ENCODE data around the gene RPS6KB2. TPM values are rescaled to one million over a fixed set of nuclear protein-coding genes. Genes with fewer than 3 reads are reported as not detected.
"Not testable (repeated sequence)": the region's sequence is repeated elsewhere in the genome, so short reads cannot be mapped to it uniquely, and the experiment has no call there.

The RPS6KB2 gene
- total RNA-seq, 4 donors from 2014 or later, result 25.6 to 45.0 (median 30.7) TPM

DNA sequence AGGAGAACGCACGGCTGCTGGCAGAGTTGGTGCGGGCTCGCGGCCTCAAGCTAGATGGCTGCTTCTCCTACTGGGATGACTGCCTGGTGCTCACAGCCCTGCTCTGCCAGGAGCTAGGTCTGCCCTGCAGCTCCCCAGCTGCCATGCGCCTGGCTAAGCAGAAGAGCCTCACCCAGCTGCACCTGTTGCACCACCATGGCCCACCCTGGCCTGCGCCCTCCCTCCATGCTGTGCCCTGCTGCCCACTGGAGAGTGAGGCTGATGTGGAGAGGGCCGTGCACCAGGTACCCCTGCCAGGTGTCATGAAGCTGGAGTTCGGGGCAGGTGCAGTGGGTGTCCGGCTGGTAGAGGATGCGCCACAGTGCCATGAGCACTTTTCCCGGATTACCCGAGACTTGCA is 4.8 kb upstream of the RPS6KB2 start:
- Histone ChIP-seq H3K27ac (no peak overlapping the region), H3K36me3 (no peaks in the 10 kb centered on the region), H3K27me3 (no peaks in the 10 kb centered on the region), H3K9me3 (no peaks in the 10 kb centered on the region), H3K4me3 (no peak overlapping the region), H3K4me1 (peaks cover 0 to 8% of the 10 kb centered on the region in 2 donors)
- TF ChIP-seq, protein P1, sequence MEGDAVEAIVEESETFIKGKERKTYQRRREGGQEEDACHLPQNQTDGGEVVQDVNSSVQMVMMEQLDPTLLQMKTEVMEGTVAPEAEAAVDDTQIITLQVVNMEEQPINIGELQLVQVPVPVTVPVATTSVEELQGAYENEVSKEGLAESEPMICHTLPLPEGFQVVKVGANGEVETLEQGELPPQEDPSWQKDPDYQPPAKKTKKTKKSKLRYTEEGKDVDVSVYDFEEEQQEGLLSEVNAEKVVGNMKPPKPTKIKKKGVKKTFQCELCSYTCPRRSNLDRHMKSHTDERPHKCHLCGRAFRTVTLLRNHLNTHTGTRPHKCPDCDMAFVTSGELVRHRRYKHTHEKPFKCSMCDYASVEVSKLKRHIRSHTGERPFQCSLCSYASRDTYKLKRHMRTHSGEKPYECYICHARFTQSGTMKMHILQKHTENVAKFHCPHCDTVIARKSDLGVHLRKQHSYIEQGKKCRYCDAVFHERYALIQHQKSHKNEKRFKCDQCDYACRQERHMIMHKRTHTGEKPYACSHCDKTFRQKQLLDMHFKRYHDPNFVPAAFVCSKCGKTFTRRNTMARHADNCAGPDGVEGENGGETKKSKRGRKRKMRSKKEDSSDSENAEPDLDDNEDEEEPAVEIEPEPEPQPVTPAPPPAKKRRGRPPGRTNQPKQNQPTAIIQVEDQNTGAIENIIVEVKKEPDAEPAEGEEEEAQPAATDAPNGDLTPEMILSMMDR (IDR thresholded peaks at IDR 0.05), result no peak
- TF ChIP-seq POLR2A (IDR thresholded peaks at IDR 0.05), result no peak
- intact Hi-C loops (cut with DNase I; ENCODE audit: low total_unique reads), result no loop called here
- no peak for DNase-seq

DNA sequence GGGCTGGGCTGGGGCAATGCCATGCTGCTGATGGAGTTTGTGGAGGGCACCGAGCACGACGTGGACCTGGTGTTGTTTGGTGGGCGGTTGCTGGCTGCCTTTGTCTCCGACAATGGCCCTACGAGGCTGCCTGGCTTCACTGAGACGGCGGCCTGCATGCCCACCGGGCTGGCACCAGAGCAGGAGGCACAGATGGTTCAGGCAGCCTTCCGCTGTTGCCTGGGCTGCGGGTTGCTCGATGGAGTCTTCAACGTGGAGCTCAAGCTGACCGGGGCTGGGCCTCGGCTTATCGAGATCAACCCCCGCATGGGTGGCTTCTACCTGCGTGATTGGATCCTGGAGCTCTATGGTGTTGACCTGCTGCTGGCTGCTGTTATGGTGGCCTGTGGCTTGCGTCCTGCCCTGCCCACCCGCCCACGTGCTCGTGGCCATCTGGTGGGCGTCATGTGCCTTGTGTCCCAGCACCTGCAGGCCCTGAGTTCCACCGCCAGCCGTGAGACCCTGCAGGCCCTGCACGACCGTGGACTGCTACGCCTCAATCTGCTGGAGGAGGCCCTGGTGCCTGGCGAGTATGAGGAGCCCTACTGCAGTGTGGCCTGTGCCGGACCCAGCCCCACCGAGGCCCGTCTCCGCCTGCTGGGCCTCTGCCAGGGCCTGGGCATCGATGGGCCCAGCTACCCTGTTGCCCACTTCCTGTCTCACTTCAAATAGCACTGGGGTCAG is 4.2 kb upstream of the RPS6KB2 start:
- H3K27me3 ChIP-seq, result no peaks in the 10 kb centered on the region
- no peak overlapping the region for H3K4me3 ChIP-seq
- DNase-seq, result no peak
- intact Hi-C loops (cut with DNase I; ENCODE audit: low total_unique reads), result no loop called here
- H3K4me1 ChIP-seq, result peaks cover 0 to 8% of the 10 kb centered on the region in 2 donors
- H3K36me3 ChIP-seq, result no peaks in the 10 kb centered on the region
- TF ChIP-seq, protein P1 (IDR thresholded peaks at IDR 0.05), result no peak
- TF ChIP-seq POLR2A (IDR thresholded peaks at IDR 0.05), result no peak
- H3K9me3 ChIP-seq, result no peaks in the 10 kb centered on the region
- H3K27ac ChIP-seq, result no peak overlapping the region

DNA sequence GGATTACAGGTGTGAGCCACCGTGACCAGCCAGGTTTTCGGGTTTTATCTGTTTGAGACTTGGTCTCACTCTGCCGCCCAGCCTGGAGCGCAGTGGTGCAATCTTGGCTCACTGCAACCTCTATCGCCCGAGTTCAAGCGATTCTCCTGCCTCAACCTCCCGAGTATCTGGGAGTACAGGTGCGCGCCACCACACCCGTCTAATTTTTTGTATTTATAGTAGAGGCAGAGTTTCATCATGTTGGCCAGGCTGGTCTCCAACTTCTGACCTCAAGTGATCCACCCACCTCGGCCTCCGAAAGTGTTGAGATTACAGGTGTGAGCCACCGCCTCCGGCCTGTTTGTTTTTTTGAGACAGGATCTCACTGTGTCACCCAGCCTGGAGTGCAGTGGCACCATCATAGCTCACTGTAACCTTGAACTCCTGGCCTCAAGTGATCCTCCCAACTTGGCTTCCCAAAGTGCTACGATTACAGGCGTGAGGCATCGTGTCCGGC is 882 bp upstream of the RPS6KB2 start:
- H3K9me3 ChIP-seq; H3K27me3 ChIP-seq; DNase-seq; intact Hi-C loops (cut with DNase I; ENCODE audit: low total_unique reads); H3K4me1 ChIP-seq; H3K36me3 ChIP-seq: not testable (repeated sequence)
- Histone ChIP-seq H3K4me3 (peak overlapping the region; percentile 58 to 64), H3K27ac (peak overlapping the region; percentile 77 to 86)

DNA sequence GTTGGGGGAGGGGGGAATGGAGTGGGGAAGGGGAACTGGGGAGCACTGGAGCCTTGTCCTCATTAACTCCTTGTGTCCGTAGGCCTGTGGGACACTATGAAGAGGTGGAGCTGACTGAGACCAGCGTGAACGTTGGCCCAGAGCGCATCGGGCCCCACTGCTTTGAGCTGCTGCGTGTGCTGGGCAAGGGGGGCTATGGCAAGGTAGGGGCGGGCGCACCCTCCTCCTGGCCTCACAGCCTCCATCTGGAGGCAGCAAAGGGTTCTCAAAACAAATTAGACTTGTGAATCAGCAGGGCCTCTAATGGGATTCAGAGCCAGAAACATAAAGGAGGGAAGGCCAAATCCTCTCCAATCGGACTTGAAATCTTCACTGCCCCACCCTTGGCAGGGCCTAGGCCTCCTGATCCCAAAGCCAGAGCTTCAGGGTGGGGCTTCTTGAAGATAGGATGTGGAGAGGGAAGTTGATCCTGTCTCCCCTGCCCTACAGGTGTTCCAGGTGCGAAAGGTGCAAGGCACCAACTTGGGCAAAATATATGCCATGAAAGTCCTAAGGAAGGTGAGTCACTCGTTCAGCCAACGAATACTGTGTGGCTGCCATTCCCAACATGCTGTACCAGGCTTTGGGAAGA is 859 bp downstream of the RPS6KB2 start:
- H3K27ac ChIP-seq, result peak overlapping the region; percentile 82 to 86
- H3K4me3 ChIP-seq, result peak overlapping the region; percentile 58 to 64
- H3K36me3 ChIP-seq, result no peaks in the 10 kb centered on the region
- no peak for DNase-seq
- no peaks in the 10 kb centered on the region for H3K9me3 ChIP-seq
- no peaks in the 10 kb centered on the region for H3K27me3 ChIP-seq
- no peak for TF ChIP-seq POLR2A (IDR thresholded peaks at IDR 0.05)
- no peaks in the 10 kb centered on the region for H3K4me1 ChIP-seq
- intact Hi-C loops (cut with DNase I; ENCODE audit: low total_unique reads), result no loop called here

DNA sequence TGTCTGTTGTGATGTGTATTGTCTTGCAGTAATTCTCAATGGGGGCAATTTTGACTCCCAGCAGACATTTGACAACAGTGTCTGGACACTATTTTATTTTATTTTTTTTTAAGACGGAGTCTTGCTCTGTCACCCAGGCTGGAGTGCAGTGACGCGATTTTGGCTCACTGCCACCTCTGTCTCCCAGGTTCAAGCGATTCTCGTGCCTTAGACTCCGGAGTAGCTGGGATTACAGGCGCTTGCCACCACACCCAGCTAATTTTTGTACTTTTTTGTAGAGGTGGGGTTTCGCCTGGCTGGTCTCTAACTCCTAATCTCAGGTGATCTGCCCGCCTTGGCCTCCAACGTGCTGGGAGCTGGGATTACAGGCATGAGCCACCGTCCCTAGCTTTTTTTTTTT is 1.4 kb downstream of the RPS6KB2 start:
- H3K4me1 ChIP-seq, result no peaks in the 10 kb centered on the region
- TF ChIP-seq, protein P1 (IDR thresholded peaks at IDR 0.05), result no peak
- TF ChIP-seq POLR2A (IDR thresholded peaks at IDR 0.05), result no peak
- intact Hi-C loops (cut with DNase I; ENCODE audit: low total_unique reads), result no loop called here
- DNase-seq, result no peak
- H3K9me3 ChIP-seq, result no peaks in the 10 kb centered on the region
- H3K27ac ChIP-seq, result no peak overlapping the region
- no peaks in the 10 kb centered on the region for H3K27me3 ChIP-seq
- no peaks in the 10 kb centered on the region for H3K36me3 ChIP-seq
- H3K4me3 ChIP-seq, result no peak overlapping the region

All from uterus (tissue), 4 donors.